SW480 (cell line): ENCODE data around the gene DPYSL5.
"Not testable (repeated sequence)": the region's sequence is repeated elsewhere in the genome, so short reads cannot be mapped to it uniquely, and the experiment has no call there.

Experiments used
- DNase-seq: peaks from one replicate; pipeline ENCODE4 v3.0.0-alpha.2; 2016; ENCODE audit warnings: low spot score

The DPYSL5 gene

GRCh38 chr2:26875065-26875634, 27.2 kb downstream of the DPYSL5 start:
- DNase-seq, result no peak

- no peak for DNase-seq
These were observed 27.9 kb downstream of the DPYSL5 start for GRCh38 chr2:26875808-26876207.

- no peak for DNase-seq
These were observed 28.3 kb downstream of the DPYSL5 start for GRCh38 chr2:26876260-26876659.

GRCh38 chr2:26877276-26877675, 29.3 kb downstream of the DPYSL5 start:
- DNase-seq, result no peak

GRCh38 chr2:26880161-26880560, 32.2 kb downstream of the DPYSL5 start:
- no peak for DNase-seq

- no peak for DNase-seq
These were observed 33.0 kb downstream of the DPYSL5 start for GRCh38 chr2:26880910-26881435.

GRCh38 chr2:26882220-26882619, 34.3 kb downstream of the DPYSL5 start:
- not testable (repeated sequence) for DNase-seq

GRCh38 chr2:26883956-26884355, 36.0 kb downstream of the DPYSL5 start:
- no peak for DNase-seq

- no peak for DNase-seq
These were observed 36.6 kb downstream of the DPYSL5 start for GRCh38 chr2:26884486-26884885.

GRCh38 chr2:26885651-26886329, 37.9 kb downstream of the DPYSL5 start:
- DNase-seq, result no peak

GRCh38 chr2:26886736-26887135, 38.8 kb downstream of the DPYSL5 start:
- DNase-seq, result no peak

GRCh38 chr2:26887151-26887550, 39.2 kb downstream of the DPYSL5 start:
- DNase-seq, result no peak

- DNase-seq, result no peak
These were observed 41.9 kb downstream of the DPYSL5 start for GRCh38 chr2:26889796-26890195.

- no peak for DNase-seq
These were observed 42.5 kb downstream of the DPYSL5 start for GRCh38 chr2:26890341-26891000.

- no peak for DNase-seq
These were observed 44.2 kb downstream of the DPYSL5 start for GRCh38 chr2:26892133-26892532.

GRCh38 chr2:26892922-26893524, 45.1 kb downstream of the DPYSL5 start:
- no peak for DNase-seq

GRCh38 chr2:26894136-26894535, 46.2 kb downstream of the DPYSL5 start:
- DNase-seq, result no peak

- no peak for DNase-seq
These were observed 50.0 kb downstream of the DPYSL5 start for GRCh38 chr2:26897807-26898479.

GRCh38 chr2:26898480-26899078, 50.6 kb downstream of the DPYSL5 start:
- DNase-seq, result no peak

- no peak for DNase-seq
These were observed 51.7 kb downstream of the DPYSL5 start for GRCh38 chr2:26899500-26900164.

- DNase-seq, result no peak
These were observed 52.9 kb downstream of the DPYSL5 start for GRCh38 chr2:26900831-26901321.
